Ishikawa (cell line): ENCODE results near the gene LPCAT1.

ENCODE experiments used
- EP300 ChIP-seq: IDR thresholded peaks from 2 replicates; pipeline ENCODE4 v1.6.1; 2012; ENCODE audit warnings: borderline replicate concordance
- MAX ChIP-seq: IDR thresholded peaks from 2 replicates; pipeline ENCODE4 v1.6.1; 2012
- REST ChIP-seq: IDR thresholded peaks from 2 replicates; pipeline ENCODE4 v1.6.1; 2012; ENCODE audit warnings: low read depth, mild to moderate bottlenecking
- TEAD4 ChIP-seq: IDR thresholded peaks from 2 replicates; pipeline ENCODE4 v1.6.1; 2012

- TF ChIP-seq EP300 (no peak), TEAD4 (no peak), MAX (no peak), REST (no peak)
Measured at GRCh38 chr5:1412163-1412562, 111.6 kb downstream of the LPCAT1 start.
